Natural killer cell (primary cell): ENCODE measurements around the gene GVQW3. TPM values are rescaled to one million over a fixed set of nuclear protein-coding genes. Genes with fewer than 3 reads are reported as not detected.
A peak's percentile ranks its signal among the peaks of the same experiment; 100 is the strongest.

Experiments used
- ATAC-seq, 3 donors: fragments of 150-1000 bp in 2 of 3; fragments of 200-7000 bp in 1 of 3; cut with Tn5 transposase; 1 replicate in 1 of 3; 2 replicates in 2 of 3; pipeline ENCODE4 v1.10.0; 2021; ENCODE audit warnings: mild to moderate bottlenecking in 2 of 3, moderate library complexity in 2 of 3
- DNase-seq, 2 donors: peaks; one replicate each; pipeline versions ENCODE4 v3.0.0 to v3.0.0-alpha.2; 2013 to 2021; ENCODE audit warnings: mixed read lengths in 1 of 2
- H3K27ac ChIP-seq: one replicate; pipeline ENCODE4 v1.5.1; 2013; ENCODE audit warnings: mild to moderate bottlenecking, low read length
- H3K27me3 ChIP-seq: one replicate; pipeline ENCODE4 v1.6.1; 2013; ENCODE audit warnings: low read length; ENCODE audit not compliant: control insufficient read depth, insufficient read depth
- H3K36me3 ChIP-seq: one replicate; pipeline ENCODE4 v1.6.1; 2013; ENCODE audit warnings: low read length; ENCODE audit not compliant: control insufficient read depth, insufficient read depth
- H3K4me1 ChIP-seq: one replicate; pipeline ENCODE4 v1.6.1; 2013; ENCODE audit warnings: low read length; ENCODE audit not compliant: control insufficient read depth, insufficient read depth
- H3K4me3 ChIP-seq: one replicate; pipeline ENCODE4 v1.5.1; 2013; ENCODE audit warnings: low read length
- H3K9me3 ChIP-seq: one replicate; pipeline ENCODE4 v1.6.1; 2013; ENCODE audit warnings: low read length; ENCODE audit not compliant: control insufficient read depth, insufficient read depth
- H3K27ac Mint-ChIP-seq, 2 donors: one replicate each; pipeline ENCODE4 v1.8.0; 2022; ENCODE audit warnings: mild to moderate bottlenecking in 2 of 2, mixed read lengths in 2 of 2, moderate library complexity in 1 of 2
- H3K27me3 Mint-ChIP-seq, 2 donors: one replicate each; pipeline ENCODE4 v1.8.0; 2022; ENCODE audit warnings: low read depth in 2 of 2, mixed read lengths in 2 of 2
- H3K36me3 Mint-ChIP-seq: one replicate; pipeline ENCODE4 v1.8.0; 2022; ENCODE audit warnings: mixed read lengths
- H3K4me1 Mint-ChIP-seq, 2 donors: one replicate each; pipeline ENCODE4 v1.8.0; 2022; ENCODE audit warnings: mixed read lengths in 2 of 2
- H3K4me3 Mint-ChIP-seq: one replicate; pipeline ENCODE4 v1.8.0; 2022; ENCODE audit warnings: mild to moderate bottlenecking, moderate library complexity, mixed read lengths
- H3K9me3 Mint-ChIP-seq, 2 donors: one replicate each; pipeline ENCODE4 v1.8.0; 2022; ENCODE audit warnings: mixed read lengths in 2 of 2
- WGBS: methylation state at CpG from one replicate; pipeline ENCODE4 v1.1.7; 2013; ENCODE audit warnings: missing lambda C conversion rate; ENCODE audit not compliant: insufficient coverage; 5-methylcytosine and 5-hydroxymethylcytosine counted together
- intact Hi-C: fragments of 100-400 bp; cut with micrococcal nuclease; formaldehyde crosslinking; loops from one replicate; pipeline ENCODE4 v1.14.2; 2022
- total RNA-seq, 4 donors: library from RNA; stranded (reverse); fragments of 120-200 nt in 1 of 4; gene quantifications; one replicate each; pipeline versions ENCODE4 v1.2.3 to v1.2.4, GENCODE V29; 2013 to 2022
- TF ChIP-seq, protein P1 (sequence below): fragments of 200-600 bp; IDR thresholded peaks from one replicate; pipeline ENCODE4 v1.8.0; 2022; ENCODE audit warnings: antibody characterized with exemption

Gene GVQW3
- total RNA-seq, 3 donors from 2014 or later (not counting 1 experiment from before 2014, with no cell fraction given), result 3.2 to 5.6 (median 4.0) TPM

DNA sequence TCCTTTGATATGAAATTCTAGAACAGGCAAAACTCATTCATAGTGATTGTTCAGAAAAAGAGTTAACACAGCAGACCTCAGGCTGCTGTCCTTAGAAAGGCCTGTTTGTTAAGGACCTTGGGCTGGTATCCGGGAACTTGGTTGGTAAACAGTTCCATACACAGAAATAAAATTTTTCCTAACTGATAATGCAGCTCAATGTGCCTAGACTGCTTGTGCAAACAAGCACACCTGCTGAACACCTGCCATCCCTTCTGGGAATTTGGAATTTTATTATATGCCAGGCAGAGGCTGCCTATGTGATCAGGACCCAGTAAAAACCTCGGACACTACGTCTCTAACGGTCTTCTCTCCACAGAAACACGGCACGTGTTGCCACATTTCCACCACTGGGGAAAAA lies 11.7 kb upstream of the GVQW3 start:
- Histone ChIP-seq H3K36me3 (peaks cover 3% of the 10 kb centered on the region), H3K4me3 (no peak overlapping the region), H3K9me3 (no peaks in the 10 kb centered on the region), H3K4me1 (no peaks in the 10 kb centered on the region), H3K27ac (no peak overlapping the region), H3K27me3 (no peaks in the 10 kb centered on the region)
- TF ChIP-seq, protein P1, sequence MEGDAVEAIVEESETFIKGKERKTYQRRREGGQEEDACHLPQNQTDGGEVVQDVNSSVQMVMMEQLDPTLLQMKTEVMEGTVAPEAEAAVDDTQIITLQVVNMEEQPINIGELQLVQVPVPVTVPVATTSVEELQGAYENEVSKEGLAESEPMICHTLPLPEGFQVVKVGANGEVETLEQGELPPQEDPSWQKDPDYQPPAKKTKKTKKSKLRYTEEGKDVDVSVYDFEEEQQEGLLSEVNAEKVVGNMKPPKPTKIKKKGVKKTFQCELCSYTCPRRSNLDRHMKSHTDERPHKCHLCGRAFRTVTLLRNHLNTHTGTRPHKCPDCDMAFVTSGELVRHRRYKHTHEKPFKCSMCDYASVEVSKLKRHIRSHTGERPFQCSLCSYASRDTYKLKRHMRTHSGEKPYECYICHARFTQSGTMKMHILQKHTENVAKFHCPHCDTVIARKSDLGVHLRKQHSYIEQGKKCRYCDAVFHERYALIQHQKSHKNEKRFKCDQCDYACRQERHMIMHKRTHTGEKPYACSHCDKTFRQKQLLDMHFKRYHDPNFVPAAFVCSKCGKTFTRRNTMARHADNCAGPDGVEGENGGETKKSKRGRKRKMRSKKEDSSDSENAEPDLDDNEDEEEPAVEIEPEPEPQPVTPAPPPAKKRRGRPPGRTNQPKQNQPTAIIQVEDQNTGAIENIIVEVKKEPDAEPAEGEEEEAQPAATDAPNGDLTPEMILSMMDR, result no peak
- no peaks in the 10 kb centered on the region for H3K9me3 Mint-ChIP-seq
- WGBS, result 98% methylated on average over 6 of the region's 6 CpGs
- no peaks in the 10 kb centered on the region for H3K27me3 Mint-ChIP-seq
- no peaks in the 10 kb centered on the region for H3K36me3 Mint-ChIP-seq
- no peak overlapping the region for H3K4me3 Mint-ChIP-seq
- H3K4me1 Mint-ChIP-seq, result peaks cover 45% of the 10 kb centered on the region in 2 donors
- intact Hi-C loops, result no loop called here
- DNase-seq (no peak), ATAC-seq (no peak)
- H3K27ac Mint-ChIP-seq, result no peak overlapping the region

DNA sequence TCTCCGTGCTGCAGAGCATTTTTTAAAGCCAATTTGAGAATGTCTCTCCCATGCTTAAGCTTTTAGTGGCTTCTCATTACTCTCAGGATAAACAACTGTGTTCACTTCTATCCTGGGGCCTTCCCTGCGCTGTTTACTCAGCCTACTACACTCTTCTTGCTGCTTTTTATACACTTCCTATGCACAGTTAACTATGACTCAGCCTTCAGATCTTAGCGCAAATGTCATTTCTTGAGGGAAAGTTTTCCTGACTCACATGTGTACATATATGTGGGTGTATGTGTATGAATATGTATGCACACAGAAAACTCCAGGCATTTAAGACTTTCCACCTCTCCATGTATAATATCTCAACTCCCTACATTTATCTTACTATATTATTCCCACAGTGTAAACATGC lies 10.0 kb upstream of the GVQW3 start:
- TF ChIP-seq, protein P1, result no peak
- no peak overlapping the region for H3K27ac ChIP-seq
- ATAC-seq, result no peak
- Mint-ChIP-seq H3K27ac (no peak overlapping the region), H3K27me3 (no peaks in the 10 kb centered on the region), H3K9me3 (no peaks in the 10 kb centered on the region), H3K36me3 (no peaks in the 10 kb centered on the region), H3K4me3 (no peak overlapping the region), H3K4me1 (peaks cover 46 to 47% of the 10 kb centered on the region in 2 donors)
- intact Hi-C loops, result no loop called here
- H3K4me1 ChIP-seq, result no peaks in the 10 kb centered on the region
- no peaks in the 10 kb centered on the region for H3K9me3 ChIP-seq
- no peak overlapping the region for H3K4me3 ChIP-seq
- no peaks in the 10 kb centered on the region for H3K36me3 ChIP-seq
- 23% methylated on average over 2 of the region's 3 CpGs for WGBS
- H3K27me3 ChIP-seq, result no peaks in the 10 kb centered on the region
- no peak for DNase-seq

DNA sequence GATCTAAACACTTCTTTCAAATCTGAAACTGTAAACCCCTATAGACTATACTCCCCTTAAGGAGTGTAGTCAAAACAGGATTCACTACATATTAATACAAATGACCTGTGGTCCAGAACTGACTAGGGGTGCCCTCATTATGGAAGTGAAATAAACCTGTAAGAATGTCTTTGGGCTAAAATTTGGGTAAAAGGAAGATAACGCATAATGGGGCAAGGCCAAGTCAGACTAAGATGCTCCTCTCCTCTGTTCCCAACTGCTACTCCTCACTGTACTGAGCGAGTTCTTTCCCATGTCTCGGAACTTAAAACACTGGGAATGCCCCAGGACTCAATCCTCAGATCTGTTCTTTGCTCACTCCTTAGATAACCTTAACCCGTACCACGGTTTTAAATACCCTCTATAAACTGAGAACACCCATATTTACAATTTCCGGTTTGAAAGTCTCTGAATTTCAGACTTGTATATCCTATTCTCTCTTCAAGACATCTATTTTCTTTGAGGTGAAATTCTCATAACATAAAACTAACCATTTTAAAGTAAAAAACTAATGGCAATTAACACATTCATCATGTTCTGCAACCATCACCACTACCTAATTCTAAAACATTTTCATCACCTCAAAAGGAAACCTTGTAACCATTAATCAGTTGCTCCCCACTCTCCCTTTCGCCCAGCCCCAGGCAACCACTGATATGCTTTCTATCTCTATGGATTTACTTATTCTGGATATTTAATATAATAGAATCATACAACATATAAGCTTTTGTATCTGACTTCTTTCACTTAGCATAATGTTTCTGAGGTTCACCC lies 4.2 kb upstream of the GVQW3 start:
- peaks cover 39 to 53% of the 10 kb centered on the region in 2 donors for H3K4me1 Mint-ChIP-seq
- TF ChIP-seq, protein P1, result no peak
- H3K4me3 Mint-ChIP-seq, result no peak overlapping the region
- Histone ChIP-seq H3K9me3 (no peaks in the 10 kb centered on the region), H3K4me1 (peaks cover 21% of the 10 kb centered on the region), H3K27me3 (no peaks in the 10 kb centered on the region), H3K4me3 (no peak overlapping the region), H3K36me3 (no peaks in the 10 kb centered on the region), H3K27ac (no peak overlapping the region)
- H3K9me3 Mint-ChIP-seq, result no peaks in the 10 kb centered on the region
- DNase-seq (no peak), ATAC-seq (no peak)
- WGBS, result 67% methylated on average over 6 of the region's 7 CpGs
- H3K36me3 Mint-ChIP-seq, result no peaks in the 10 kb centered on the region
- intact Hi-C loops, result no loop called here
- no peaks in the 10 kb centered on the region for H3K27me3 Mint-ChIP-seq
- peak overlapping the region; percentile 2 to 11 for H3K27ac Mint-ChIP-seq
